Measurements from ENCODE around the gene CDK12.

Gene CDK12

DNA sequence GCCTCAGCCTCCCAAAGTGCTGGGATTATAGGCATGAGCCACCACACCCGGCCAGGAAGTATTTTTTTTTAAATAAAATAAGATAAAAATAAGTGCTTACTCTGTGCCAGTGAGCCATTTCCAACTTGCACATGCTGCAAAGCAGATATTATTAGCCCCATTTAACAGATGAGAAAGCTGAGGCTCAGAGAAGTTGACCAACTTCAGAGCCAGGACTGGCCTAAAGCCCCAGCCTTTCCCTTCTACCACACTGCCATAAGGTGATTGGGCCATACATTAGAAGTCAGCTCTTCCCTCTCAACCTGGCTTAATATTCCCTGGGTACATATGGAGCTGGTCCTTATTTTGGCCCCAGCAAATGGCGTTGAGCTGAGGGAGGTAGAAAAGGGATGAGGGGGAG is 121.4 kb downstream of the CDK12 start:
- TF ChIP-seq, protein P1, sequence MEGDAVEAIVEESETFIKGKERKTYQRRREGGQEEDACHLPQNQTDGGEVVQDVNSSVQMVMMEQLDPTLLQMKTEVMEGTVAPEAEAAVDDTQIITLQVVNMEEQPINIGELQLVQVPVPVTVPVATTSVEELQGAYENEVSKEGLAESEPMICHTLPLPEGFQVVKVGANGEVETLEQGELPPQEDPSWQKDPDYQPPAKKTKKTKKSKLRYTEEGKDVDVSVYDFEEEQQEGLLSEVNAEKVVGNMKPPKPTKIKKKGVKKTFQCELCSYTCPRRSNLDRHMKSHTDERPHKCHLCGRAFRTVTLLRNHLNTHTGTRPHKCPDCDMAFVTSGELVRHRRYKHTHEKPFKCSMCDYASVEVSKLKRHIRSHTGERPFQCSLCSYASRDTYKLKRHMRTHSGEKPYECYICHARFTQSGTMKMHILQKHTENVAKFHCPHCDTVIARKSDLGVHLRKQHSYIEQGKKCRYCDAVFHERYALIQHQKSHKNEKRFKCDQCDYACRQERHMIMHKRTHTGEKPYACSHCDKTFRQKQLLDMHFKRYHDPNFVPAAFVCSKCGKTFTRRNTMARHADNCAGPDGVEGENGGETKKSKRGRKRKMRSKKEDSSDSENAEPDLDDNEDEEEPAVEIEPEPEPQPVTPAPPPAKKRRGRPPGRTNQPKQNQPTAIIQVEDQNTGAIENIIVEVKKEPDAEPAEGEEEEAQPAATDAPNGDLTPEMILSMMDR (conservative IDR thresholded peaks at IDR 0.05; ENCODE audit: low read length): no peak
- no peak for TF ChIP-seq EZH2phosphoT487 (IDR thresholded peaks at IDR 0.05; ENCODE audit: borderline replicate concordance)
- H4K20me1 ChIP-seq (ENCODE audit: insufficient read depth, low read length, poor library complexity, severe bottlenecking): no peaks in the 10 kb centered on the region

More for the DNA sequence above, 121.4 kb downstream of the CDK12 start:
- Histone ChIP-seq H3K9ac (ENCODE audit: low read depth, low read length, poor library complexity, severe bottlenecking) (no peak overlapping the region), H2AFZ (ENCODE audit: low read length) (no peak overlapping the region), H3K27me3 (ENCODE audit: insufficient read depth, low read length, poor library complexity, severe bottlenecking) (no peaks in the 10 kb centered on the region), H3K36me3 (ENCODE audit: insufficient read depth, low read length) (no peaks in the 10 kb centered on the region), H3K4me1 (ENCODE audit: insufficient read depth, low read length, poor library complexity, severe bottlenecking) (no peaks in the 10 kb centered on the region), H3K4me2 (ENCODE audit: low read depth, low read length, poor library complexity, severe bottlenecking) (no peak overlapping the region), H3K4me3 (ENCODE audit: low read length, poor library complexity, severe bottlenecking) (no peak overlapping the region), H3K79me2 (ENCODE audit: insufficient read depth, low read length) (no peaks in the 10 kb centered on the region), H3K9me2 (replicated peaks; ENCODE audit: low read depth, low read length) (no peaks in the 10 kb centered on the region), H3F3A (ENCODE audit: low read depth) (no peaks in the 10 kb centered on the region), H3K9me3 (ENCODE audit: insufficient read depth, low read depth, low read length) (no peaks in the 10 kb centered on the region)
